Measurements from ENCODE around the gene ANO2.
A peak's percentile ranks its signal among the peaks of the same experiment; 100 is the strongest.
"Not testable (repeated sequence)": the region's sequence is repeated elsewhere in the genome, so short reads cannot be mapped to it uniquely, and the experiment has no call there.

Gene ANO2

GRCh38 chr12:5571115-5571514 is 373.9 kb downstream of the ANO2 start:
- DNase-seq = no peak

GRCh38 chr12:5570416-5570815 is 374.6 kb downstream of the ANO2 start:
- no peak for DNase-seq

GRCh38 chr12:5568325-5568981 is 376.6 kb downstream of the ANO2 start:
- DNase-seq = no peak

GRCh38 chr12:5567016-5567725 is 377.9 kb downstream of the ANO2 start:
- peak; percentile 56 for DNase-seq

- no peak for DNase-seq
These were observed 379.0 kb downstream of the ANO2 start for GRCh38 chr12:5565933-5566599.

- no peak for DNase-seq
These were observed 382.5 kb downstream of the ANO2 start for GRCh38 chr12:5562581-5562980.

GRCh38 chr12:5561846-5562245 is 383.2 kb downstream of the ANO2 start:
- DNase-seq = no peak

GRCh38 chr12:5561057-5561456 is 384.0 kb downstream of the ANO2 start:
- no peak for DNase-seq

GRCh38 chr12:5560265-5560664 is 384.8 kb downstream of the ANO2 start:
- no peak for DNase-seq

GRCh38 chr12:5557906-5558305 is 387.2 kb downstream of the ANO2 start:
- DNase-seq = no peak

- no peak for DNase-seq
These were observed 387.9 kb downstream of the ANO2 start for GRCh38 chr12:5556946-5557673.

GRCh38 chr12:5556033-5556614 is 388.9 kb downstream of the ANO2 start:
- no peak for DNase-seq

- DNase-seq = no peak
These were observed 390.3 kb downstream of the ANO2 start for GRCh38 chr12:5554711-5555110.

GRCh38 chr12:5549011-5549410 is 396.0 kb downstream of the ANO2 start:
- no peak for DNase-seq

GRCh38 chr12:5548152-5548943 is 396.7 kb downstream of the ANO2 start:
- DNase-seq = no peak

- DNase-seq = no peak
These were observed 398.4 kb downstream of the ANO2 start for GRCh38 chr12:5546616-5547015.

- no peak for DNase-seq
These were observed 407.3 kb downstream of the ANO2 start for GRCh38 chr12:5537771-5538170.

- not testable (repeated sequence) for DNase-seq
These were observed 407.9 kb downstream of the ANO2 start for GRCh38 chr12:5537026-5537615.

GRCh38 chr12:5535541-5535940 is 409.5 kb downstream of the ANO2 start:
- DNase-seq = no peak

GRCh38 chr12:5534426-5535199 is 410.4 kb downstream of the ANO2 start:
- DNase-seq = no peak

- no peak for DNase-seq
These were observed 411.7 kb downstream of the ANO2 start for GRCh38 chr12:5533368-5533767.
